HG02938 (cell line): ENCODE measurements around the gene RPN2.

ENCODE experiments used
- ATAC-seq: cut with Tn5 transposase; IDR thresholded peaks from one replicate; pipeline ENCODE4 v1.9.1; 2021; ENCODE audit warnings: mild to moderate bottlenecking, moderate library complexity; ENCODE audit not compliant: unreplicated experiment

Gene RPN2

GRCh38 chr20:37179683-37180524 is 774 bp downstream of the RPN2 start:
- no peak for ATAC-seq

DNA sequence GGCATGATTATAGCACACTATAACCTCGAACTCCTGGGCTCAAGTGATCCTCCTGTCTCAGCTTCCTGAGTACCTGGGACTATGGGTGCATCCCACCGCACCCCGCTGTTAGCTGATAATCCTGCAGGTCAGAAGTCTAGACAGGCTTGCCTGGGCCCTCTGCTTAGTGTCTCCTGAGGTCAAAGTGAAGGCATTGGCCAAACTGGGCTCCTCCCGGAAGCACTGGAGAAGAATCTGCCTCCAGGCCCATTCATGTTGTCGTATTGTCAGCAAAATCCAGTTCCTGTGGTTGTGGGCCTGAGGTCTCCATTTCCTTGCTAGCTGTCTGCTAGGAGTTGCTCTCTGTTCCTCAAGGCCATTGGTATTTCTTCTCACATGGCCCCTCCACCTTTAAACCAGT is 6.6 kb downstream of the RPN2 start:
- no peak for ATAC-seq

GRCh38 chr20:37188787-37189186 is 9.7 kb downstream of the RPN2 start:
- ATAC-seq, result no peak

GRCh38 chr20:37189416-37190016 is 10.4 kb downstream of the RPN2 start:
- no peak for ATAC-seq

- no peak for ATAC-seq
These were observed 11.4 kb downstream of the RPN2 start for GRCh38 chr20:37190354-37191112.

DNA sequence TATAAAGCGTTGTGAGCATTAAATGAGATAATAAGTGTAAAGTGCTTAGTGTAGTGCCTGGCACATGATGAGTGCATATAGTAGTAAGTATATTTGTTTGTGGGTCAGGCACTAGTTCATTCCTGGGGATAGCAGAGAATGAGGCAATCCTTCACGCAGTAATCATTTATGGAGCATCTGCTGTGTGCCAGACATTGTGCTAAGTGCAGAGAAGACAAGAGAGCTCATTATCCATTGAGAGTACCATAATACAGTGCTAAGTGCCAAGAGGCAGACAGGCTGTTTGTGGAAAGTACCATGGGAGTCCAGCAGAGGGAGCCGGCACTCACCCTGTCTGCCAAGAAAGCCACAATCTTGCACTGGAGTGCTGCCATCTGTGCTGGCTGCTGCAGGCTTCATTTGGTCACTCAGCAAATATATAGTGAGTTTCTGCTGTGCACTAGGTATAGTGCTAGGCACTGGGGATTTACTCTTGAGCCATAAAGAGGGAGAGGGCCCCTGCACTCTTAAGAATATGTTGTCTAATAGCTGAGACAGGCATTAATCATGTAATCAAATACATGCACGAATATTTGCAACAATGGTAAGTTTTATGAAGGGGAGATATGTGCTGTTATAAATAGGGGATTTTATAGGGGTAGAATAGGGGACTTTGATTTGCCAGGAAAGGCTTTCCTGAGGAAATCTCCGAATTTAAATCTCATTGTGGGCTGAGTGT is 13.2 kb downstream of the RPN2 start:
- ATAC-seq, result no peak

DNA sequence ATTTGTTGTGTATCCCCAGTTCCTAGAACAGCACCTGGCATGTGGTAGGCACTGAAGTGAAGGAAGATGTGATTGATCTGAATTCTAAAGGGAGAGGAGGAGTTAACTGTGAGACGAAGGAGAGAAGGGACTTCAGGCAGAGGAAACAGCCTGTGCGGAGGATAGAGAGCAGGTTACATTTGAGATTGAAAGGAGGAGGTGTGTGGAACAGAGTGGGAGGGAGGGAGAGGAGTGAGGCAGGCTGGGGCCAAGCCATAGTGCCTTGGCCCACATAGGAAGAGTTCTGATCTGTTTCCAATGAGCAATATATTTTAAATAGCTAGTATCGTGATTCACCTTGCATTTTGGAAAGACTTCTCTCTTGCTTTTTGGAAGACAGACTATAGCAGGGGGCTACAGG is 14.1 kb downstream of the RPN2 start:
- ATAC-seq, result no peak

DNA sequence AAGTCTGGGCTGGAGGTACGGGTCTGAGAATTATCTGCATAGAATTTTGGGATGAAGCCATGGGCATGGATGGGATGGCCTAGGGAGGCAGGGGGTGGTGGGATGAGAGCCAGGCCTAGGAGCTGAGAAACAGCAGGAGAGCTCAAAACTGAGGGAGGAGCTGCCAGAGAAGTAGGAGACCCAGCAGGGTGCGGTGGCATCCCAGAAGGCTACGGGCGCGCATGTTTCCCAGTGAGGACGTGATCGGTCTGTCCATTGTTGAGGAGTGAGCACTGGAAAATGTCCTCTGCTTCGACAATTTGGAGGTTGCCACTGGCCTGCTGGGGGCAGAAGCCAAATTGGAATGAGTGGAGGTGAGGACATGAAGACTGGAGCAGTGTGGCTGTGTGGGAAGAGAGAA is 14.7 kb downstream of the RPN2 start:
- no peak for ATAC-seq

DNA sequence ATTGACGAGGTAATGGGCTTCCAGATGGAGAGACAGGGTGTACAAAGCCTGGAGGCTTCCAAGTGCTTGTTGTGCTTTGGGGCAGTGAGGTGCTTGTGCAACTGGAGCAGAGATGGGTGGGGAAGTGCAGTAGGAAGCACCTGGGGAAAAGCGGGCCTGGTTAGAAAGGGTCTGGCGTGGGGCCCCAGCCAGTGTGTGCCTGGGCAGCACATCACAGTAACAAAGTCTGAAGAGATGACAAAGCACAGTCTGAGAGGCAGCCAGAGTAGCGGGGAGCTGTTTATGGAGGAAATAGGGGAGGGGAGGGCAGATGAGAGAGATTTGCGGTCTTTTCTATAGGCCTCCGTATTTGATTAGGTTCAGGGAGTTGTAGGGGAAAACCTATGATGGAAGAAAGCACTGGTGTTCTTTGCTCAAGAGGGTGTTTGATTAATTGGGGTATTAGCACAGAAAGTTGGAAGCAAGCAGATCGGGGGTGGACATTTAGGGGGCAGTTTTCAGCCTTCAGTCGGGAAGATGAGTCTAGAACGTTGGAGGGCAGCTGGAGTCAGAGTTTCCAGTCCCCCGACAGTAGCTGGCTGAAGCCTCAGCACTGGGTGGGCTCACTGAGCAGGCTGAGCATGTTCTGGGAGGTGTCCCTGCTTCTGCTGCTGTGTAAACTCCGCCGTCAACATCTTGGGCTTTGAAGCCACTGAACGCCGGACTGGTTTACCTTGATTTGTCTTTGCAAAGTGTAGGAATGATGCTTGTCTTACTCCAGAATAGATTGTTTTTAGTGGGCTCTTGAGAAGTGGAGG is 15.7 kb downstream of the RPN2 start:
- no peak for ATAC-seq

- ATAC-seq, result no peak
These were observed 20.0 kb downstream of the RPN2 start for GRCh38 chr20:37198932-37199660.

- no peak for ATAC-seq
These were observed 21.2 kb downstream of the RPN2 start for GRCh38 chr20:37200376-37200775.

GRCh38 chr20:37200926-37201826 is 22.0 kb downstream of the RPN2 start:
- ATAC-seq, result no peak

DNA sequence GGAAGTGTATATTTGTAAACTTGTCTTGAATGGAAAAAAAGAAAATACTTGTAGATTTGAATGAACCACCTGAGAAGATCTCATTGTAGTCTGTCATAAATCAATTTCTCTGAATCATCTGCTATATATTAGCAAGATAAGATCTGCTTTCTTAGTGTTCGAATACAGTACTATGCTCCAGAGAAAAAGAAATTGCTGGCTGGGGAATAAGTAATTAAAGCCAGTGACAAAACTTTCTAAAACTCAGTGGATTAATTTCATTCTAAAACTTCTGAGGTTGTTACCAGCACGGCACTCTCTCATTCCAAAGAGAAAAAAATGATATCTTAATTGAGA is 22.7 kb downstream of the RPN2 start:
- ATAC-seq, result no peak

DNA sequence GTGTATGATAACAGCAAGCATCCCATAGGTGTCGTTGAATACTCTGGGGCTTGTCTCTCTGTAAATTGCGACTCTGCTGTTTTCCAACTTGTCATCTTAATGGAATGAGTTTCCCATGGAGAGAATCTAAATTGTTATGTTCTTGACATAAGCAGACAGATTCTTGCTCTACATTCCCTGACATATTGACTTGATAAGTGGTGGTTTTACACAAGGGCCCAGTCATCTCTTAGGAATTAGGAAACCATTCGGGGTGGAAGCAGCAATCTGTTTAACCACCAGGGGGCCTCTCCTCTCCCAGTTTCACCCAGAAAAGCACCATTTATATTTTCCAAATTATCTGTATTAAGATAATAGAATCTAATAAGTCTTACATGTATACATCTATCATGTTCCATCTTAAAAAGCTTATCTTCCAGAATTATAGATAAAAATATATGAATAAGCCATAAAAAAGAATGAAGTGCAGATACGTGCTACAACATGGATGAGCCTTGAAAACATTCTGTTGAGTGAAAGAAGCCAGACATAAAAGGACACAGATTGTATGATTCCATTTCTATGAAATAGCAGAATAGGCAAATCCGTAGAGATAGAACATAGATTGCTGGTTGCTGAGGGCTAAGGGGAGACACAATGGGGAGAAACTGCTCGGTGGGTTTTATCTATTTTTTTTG is 23.3 kb downstream of the RPN2 start:
- no peak for ATAC-seq

- no peak for ATAC-seq
These were observed 24.9 kb downstream of the RPN2 start for GRCh38 chr20:37204056-37204455.

- no peak for ATAC-seq
These were observed 26.0 kb downstream of the RPN2 start for GRCh38 chr20:37205130-37205529.

GRCh38 chr20:37205794-37206193 is 26.7 kb downstream of the RPN2 start:
- ATAC-seq, result no peak

DNA sequence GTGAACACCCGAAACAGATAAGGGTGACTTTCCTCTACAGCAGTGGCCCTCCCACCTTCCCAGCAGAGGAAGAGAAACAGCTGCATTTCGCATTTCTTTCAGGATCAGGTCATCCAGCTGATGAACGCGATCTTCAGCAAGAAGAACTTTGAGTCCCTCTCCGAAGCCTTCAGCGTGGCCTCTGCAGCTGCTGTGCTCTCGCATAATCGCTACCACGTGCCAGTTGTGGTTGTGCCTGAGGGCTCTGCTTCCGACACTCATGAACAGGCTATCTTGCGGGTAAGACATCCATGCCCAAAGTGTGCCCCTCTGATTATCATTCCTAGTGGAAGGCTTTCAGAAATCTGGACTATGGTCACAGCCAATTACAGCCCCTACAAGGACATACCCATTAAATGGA is 28.0 kb downstream of the RPN2 start:
- ATAC-seq, result no peak
